ENCODE results near the gene KCTD1.

KCTD1 gene

GRCh38 chr18:26482569-26482968, 65.8 kb downstream of the KCTD1 start:
- DNase-seq (ENCODE audit: low read depth in 3 of 3), result no peak

GRCh38 chr18:26480897-26481795, 67.2 kb downstream of the KCTD1 start:
- DNase-seq (ENCODE audit: low read depth in 3 of 3), result no peak

GRCh38 chr18:26479681-26480079, 68.7 kb downstream of the KCTD1 start:
- no peak for DNase-seq (ENCODE audit: low read depth in 3 of 3)

- DNase-seq (ENCODE audit: low read depth in 3 of 3), result no peak
Observed at GRCh38 chr18:26479065-26479680, 69.2 kb downstream of the KCTD1 start.

GRCh38 chr18:26477828-26478466, 70.4 kb downstream of the KCTD1 start:
- no peak for DNase-seq (ENCODE audit: low read depth in 3 of 3)

GRCh38 chr18:26476697-26477096, 71.7 kb downstream of the KCTD1 start:
- DNase-seq (ENCODE audit: low read depth in 3 of 3), result no peak

GRCh38 chr18:26474542-26474941, 73.8 kb downstream of the KCTD1 start:
- DNase-seq (ENCODE audit: low read depth in 3 of 3), result no peak

GRCh38 chr18:26473672-26474071, 74.7 kb downstream of the KCTD1 start:
- DNase-seq (ENCODE audit: low read depth in 3 of 3), result no peak

GRCh38 chr18:26471826-26472225, 76.5 kb downstream of the KCTD1 start:
- no peak for DNase-seq (ENCODE audit: low read depth in 3 of 3)

GRCh38 chr18:26471027-26471426, 77.3 kb downstream of the KCTD1 start:
- DNase-seq (ENCODE audit: low read depth in 3 of 3), result no peak

GRCh38 chr18:26470011-26470637, 78.2 kb downstream of the KCTD1 start:
- no peak for DNase-seq (ENCODE audit: low read depth in 3 of 3)

GRCh38 chr18:26468931-26469340, 79.4 kb downstream of the KCTD1 start:
- no peak for DNase-seq (ENCODE audit: low read depth in 3 of 3)

- DNase-seq (ENCODE audit: low read depth in 3 of 3), result no peak
Observed at GRCh38 chr18:26466026-26466425, 82.3 kb downstream of the KCTD1 start.

- no peak for DNase-seq (ENCODE audit: low read depth in 3 of 3)
Observed at GRCh38 chr18:26465431-26465830, 82.9 kb downstream of the KCTD1 start.

GRCh38 chr18:26464128-26465011, 84.0 kb downstream of the KCTD1 start:
- no peak for DNase-seq (ENCODE audit: low read depth in 3 of 3)

GRCh38 chr18:26462355-26462754, 86.0 kb downstream of the KCTD1 start:
- DNase-seq (ENCODE audit: low read depth in 3 of 3), result no peak

- DNase-seq (ENCODE audit: low read depth in 3 of 3), result no peak
Observed at GRCh38 chr18:26461405-26461804, 86.9 kb downstream of the KCTD1 start.

GRCh38 chr18:26460449-26461091, 87.8 kb downstream of the KCTD1 start:
- DNase-seq (ENCODE audit: low read depth in 3 of 3), result no peak

GRCh38 chr18:26459884-26460283, 88.5 kb downstream of the KCTD1 start:
- DNase-seq (ENCODE audit: low read depth in 3 of 3), result no peak

- no peak for DNase-seq (ENCODE audit: low read depth in 3 of 3)
Observed at GRCh38 chr18:26459340-26459739, 89.0 kb downstream of the KCTD1 start.
